HG02943 (cell line): ENCODE data around the gene GRIN2A.

Experiments used
- ATAC-seq: cut with Tn5 transposase; IDR thresholded peaks from one replicate; pipeline ENCODE4 v1.9.1; 2021; ENCODE audit warnings: mild to moderate bottlenecking, low read depth, moderate library complexity; ENCODE audit not compliant: unreplicated experiment

Gene GRIN2A

DNA sequence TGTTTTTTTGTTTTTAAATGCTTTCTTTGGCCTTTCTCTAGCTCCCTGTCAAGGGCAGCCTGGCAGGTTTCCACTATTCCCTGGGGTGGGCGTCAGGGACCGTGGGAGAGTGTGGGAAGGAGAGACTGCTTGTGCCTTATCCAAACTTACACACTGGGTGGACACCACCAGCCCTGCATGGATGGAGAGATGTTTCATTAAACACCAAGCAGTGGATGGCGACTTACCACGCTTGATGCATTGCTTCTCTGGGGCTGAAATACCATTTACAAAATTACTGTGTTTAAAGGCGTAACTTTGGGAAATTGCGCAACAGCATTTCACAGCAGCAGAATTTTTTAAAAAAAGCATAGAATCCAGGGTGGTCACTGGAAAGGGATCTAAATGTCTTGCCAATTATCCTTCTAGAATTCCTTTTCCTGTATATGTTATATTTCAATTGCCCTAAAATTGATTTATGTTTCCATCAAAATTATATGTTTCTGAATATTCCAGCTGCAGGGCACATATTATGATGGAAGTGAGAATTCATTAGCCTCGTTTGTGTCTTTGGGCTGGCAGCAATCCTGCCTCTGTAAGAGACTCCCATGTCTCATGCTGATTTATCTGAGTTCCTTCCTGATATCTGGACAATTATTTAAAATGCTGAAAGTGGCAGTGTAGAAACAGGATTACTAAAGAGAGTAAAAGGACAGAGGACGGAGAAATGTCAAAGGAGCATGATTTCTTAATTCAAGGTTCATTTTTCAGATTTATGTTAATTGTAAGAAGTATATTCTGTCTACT lies 247.3 kb downstream of the GRIN2A start:
- no peak for ATAC-seq

DNA sequence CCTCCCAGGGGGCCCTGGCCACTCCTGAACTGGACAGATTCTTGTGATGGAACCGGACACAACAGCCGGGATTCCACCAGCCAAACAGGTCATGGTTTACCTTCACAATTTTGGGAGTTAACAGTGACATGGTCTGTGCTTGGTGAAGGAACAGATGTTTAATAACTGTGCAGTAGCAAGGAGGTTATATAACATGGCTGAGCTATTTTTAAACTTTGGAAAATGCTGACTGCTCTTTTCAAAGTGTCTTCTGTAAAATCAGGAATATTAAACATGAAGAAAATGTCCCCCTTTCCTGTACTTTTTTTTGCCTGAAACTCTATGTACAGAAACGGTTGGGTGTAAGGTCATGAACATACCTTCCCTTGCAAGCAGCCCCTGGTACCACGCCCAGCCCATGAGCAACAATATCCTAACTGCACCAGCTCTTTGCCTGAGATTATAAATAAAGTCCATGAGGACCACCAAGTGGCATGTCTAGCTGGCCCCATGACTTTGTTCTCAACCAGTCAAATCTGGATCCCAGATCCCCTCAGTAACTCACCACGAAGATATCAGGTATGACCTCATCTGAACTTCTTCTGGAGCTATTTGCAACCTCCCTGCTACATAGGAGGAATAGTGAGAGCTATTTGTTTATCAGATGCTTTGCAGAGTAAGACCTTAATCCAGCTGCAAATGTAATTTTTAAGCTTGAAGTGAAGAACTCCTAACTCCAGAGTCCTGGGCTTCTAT lies 249.1 kb downstream of the GRIN2A start:
- no peak for ATAC-seq

DNA sequence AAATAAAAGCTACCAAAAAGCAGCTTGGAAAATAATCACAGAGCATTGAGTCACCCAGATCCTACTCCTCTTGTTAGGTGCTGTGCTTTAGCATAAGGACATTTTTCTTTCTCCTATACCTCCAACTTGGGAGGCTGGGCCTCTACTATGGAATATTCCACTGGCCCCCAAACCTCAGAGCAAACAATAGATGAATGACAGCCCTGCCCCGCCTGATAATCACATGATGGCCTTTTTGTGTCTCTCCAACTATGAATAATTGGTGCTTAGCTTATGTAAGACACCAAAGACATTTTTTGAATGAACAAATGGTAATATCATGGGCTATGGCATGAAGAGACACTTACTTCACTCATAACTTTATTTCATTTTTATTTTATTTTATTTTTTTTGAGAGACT lies 250.2 kb downstream of the GRIN2A start:
- no peak for ATAC-seq

DNA sequence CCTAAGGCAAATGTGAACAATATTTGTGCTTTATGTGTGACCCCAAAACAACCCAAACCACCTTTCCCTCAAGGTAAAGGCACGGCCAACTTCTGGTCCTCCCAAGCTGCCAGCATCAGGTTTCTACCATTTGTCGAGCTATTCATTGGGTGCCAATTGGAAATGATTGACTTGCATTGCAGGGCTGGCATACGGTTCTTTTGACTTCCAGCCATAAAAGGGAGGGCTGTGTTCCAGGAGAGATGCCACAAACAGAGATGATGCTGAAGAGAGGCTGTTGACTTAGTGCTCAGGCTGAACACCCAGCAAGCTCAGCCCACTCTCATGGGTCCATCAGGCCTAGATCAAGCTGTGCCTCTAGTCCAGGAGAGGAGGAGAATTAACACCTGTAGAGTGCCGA lies 252.4 kb downstream of the GRIN2A start:
- no peak for ATAC-seq

DNA sequence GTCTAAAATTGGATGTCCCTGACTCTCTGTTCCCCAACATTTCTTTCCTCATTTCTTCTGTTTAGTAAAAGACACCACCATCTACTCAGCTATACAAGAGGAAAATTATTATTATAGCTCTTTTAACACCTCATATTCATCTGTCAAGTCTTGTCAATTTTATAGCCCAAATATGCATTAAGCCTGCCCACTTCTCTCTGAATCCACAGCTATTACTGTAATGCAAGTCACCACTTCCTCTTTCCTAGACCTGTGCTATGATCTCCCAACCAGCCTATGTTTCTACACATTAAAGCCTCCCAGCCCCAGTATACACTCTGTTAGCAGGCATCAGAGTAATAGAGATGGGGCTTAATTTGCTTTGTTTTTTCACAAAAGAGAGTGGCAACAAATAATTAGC lies 252.9 kb downstream of the GRIN2A start:
- no peak for ATAC-seq

DNA sequence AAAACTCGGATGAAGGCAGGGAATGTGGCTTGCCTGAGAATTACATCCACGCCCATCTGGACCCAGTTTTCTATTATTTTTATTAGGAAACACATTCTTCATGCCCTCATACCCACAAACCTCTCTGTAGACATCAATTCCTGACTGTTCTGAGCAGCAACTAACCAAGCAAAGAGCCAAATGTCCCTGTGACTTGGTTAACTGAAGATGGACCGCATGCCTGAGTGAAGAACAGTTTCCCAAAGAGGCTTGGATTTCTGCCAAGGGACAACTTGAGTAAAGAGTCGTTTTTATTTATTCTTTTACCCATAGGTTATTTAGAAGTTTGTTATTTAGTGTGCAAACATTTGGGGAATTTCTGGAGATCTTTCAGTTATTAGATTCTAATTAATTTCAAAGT lies 259.8 kb downstream of the GRIN2A start:
- no peak for ATAC-seq

DNA sequence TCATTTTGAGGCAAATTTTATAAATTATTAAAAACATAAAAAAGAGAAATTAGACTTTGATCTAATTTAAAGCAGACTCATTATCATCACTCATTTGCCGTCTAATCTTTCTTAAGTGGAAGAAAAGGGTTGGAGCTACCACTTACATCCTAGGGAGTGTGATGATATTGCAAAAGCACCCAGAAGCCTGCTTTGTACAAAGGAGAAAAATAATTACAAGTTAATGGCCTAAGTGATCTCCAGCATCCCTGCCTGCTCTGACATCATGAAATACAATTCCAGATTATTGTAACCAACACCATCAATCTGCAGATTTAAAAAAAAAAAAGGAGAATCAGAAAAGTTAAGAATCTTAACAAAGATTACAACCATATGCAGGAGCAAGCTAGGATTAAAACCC lies 260.2 kb downstream of the GRIN2A start:
- no peak for ATAC-seq

DNA sequence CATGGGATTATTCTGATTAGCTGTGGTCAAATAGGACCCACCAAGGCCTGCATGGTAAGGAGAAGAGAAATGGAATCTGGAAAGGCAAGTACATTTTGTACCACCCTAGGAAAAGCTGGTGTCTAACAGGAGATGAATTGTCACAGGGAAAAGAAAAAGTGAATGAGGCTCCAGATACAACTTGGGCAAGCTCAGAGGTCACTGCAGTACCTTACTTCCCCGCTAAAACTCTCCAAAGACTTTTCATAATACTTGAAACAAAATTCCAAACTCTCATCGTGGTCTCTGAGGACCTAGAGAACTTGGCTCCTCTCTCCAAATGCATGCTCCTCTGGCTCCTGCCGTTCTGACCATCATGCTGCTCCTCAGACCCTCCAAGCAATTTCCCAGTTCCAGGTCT lies 262.8 kb downstream of the GRIN2A start:
- ATAC-seq: no peak

DNA sequence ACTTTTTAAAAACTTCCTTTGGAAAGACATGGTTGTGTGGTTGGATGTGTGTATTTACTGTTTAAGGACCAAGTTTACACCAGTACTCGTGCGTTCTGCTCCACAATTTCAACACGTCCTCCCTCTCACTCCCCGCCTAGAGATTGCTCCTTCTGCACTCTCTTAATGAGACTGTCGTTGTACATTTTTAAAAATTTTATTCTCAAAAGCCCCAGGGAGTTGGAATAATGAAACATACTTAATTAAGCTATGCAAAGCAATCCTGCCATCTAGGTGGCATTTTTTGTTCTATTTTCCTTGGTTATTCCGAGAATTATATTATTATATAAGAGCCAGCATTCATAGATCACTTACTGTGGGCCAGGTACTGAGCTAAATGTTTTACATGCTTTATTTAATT lies 264.5 kb downstream of the GRIN2A start:
- ATAC-seq: no peak

DNA sequence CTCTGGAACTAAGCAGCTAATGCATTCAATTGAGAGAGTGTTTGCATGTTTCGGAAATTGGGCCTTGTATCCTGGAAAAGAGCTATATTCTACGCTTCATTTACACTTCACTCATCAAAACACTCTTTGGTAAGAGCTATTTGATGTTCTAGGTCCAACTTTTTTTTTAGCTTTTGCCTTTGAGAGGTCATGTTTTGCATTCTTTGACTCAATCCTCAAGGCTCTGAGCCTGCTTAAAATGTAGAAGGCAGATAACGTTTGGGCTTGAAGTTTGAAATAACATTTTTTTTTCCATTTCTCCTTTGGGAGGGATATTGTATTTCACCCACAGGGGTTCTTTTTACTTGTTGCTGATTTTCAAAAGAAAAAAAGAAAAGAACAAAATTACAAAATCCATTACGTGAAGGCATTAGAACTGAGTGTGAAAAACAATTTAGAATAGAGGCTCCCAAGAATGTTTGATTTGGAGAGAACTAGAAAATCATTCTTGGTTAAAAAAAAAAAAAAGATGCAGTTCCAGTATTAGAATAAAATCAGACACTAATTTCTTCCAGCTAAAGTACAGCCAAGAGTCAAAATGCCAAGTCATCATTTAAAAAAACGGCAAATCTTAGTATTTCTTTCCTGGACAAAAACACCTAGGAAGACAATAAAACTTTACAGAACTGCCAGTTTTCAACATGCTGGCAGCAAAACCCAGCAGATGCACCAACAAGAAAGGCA lies 268.5 kb downstream of the GRIN2A start:
- ATAC-seq: no peak

DNA sequence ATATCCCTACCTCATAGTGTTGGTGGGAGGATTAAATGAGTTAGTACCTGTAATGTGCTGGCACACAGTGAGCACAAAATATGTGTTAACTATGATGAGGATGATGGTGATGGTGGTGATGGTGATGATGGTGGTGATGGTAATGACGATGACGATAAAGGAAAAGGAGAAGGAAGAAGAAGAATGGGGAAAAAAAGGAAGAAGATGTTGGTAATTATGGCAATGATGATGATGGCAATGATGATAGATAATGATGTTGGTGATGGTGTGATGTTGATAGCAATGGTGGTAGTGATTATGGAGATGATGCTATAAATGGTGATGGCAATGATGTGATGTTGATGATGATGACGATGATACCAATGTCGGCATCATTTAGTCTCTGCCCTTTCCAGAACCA lies 270.2 kb downstream of the GRIN2A start:
- no peak for ATAC-seq

DNA sequence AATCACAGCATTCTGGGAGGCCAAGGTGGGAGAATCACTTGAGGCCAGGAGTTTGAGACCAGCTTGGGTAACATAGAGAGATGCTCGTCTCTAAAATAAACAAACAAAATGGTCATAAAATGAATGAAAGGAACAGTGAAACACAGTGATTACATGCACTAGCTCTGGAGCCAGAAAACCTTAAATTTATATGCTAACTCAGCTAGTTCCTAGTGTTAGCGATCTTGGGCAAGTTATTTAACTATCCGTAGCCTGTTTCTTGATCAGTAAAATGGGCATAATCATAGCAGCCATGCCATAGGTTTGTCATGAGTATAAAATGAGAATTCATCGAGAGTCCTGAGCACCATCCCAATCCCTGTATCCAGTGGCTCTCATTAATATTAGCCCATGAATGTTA lies 271.0 kb downstream of the GRIN2A start:
- no peak for ATAC-seq

DNA sequence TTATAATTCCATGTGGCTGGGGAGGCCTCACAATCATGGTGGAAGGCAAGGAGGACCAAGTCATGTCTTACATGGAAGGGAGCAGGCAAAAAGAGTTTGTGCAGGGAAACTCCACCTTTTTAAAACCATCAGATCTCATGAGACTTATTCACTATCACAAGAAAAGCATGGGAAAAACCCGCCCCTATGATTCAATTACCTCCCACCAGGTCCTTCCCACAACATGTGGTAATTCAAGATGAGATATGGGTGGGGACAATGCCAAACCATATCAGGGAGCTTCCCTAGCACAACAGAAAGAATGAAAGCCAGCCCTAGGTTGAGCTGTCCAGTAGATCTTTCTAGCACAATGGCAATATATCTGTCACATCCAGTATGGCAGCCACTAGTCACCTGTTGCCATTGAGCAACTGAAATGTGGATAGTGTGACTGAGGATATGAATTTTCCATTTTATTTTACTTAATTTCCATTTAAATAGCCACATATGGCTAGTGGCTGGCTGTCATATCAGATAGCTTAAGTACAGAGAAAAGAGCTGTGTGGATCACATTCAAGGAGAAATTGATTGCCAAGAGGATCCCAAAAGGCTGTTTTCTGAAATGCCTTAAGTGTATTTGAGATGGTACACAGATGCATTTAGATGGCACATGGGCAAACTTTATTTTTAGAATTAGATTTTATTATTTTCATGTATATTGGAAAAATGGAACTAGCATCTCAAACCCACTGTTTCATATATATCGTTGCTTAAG lies 273.0 kb downstream of the GRIN2A start:
- ATAC-seq: no peak

DNA sequence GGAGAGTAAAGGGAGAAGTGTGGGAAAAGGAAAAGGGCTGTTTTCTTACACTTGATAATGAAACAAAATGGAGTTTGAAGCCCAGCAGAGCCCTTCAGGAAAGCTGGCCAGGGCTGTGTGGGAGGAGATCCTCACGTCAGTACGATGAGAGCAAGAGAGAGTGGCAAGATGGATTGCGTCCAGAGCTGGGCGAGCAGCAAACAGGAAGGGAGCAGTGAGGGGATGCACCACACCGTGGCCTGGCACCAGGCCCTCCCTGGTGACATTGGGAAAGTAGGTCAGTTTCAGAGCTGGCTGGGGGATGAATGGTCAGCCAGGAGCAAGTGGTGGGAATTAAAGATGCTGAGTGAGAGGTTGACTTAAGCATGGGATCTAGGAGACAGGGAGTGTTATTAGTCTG lies 273.6 kb downstream of the GRIN2A start:
- no peak for ATAC-seq

DNA sequence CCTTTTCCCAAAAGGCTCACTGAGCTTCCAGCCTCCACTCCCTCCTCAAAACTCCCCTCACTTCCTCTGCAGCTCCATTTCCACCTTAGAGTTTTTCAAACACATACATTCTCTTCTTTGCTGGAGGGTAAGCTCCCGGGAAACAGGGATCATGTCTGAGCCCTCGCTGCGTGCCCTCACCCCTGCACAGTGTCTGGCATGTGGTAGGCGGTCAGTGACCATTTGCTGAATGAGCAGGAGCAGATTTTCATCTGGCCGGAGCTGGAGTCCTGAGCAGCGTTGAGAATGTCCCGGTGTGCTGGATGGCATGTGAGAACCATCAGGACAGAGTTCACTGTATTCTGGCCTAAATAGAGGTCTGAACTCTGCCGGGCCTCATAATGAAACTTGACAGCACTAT lies 274.5 kb downstream of the GRIN2A start:
- no peak for ATAC-seq

DNA sequence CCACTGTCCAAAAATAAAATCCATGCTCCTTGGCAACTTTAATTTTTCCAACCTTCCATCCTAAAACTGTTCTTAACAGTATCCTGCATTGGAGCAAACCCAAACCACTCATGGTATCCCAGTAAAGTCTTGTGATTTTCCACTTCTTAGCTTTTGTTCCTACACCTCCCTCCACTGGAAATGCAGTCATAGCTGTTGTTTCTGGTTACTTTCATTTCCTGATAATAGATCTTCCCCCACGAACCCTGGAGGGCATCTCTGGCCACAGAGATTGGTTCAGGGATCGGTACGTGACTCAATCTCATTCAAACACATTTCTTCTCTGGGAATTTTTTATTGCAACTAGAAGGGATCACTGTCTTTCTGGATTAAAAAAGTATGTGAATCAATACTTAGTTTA lies 276.0 kb downstream of the GRIN2A start:
- ATAC-seq: no peak

DNA sequence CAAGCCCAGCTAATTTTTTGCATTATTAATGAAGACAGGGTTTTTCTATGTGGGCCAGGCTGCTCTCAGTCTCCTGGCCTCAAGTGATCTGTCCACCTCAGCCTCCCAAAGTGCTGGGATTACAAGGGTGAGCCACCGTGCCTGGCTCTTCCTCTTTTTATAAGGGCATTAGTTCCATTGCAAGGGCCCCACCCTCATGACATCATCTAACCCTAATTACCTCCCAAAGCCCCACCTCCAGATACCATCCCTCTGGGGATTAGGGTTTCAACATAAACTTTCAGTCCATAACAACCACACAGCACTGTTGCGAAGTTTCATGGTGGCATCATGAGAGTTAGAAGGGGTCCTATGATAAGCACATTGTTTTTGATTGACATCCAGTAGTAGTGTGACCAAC lies 277.7 kb downstream of the GRIN2A start:
- ATAC-seq: no peak

DNA sequence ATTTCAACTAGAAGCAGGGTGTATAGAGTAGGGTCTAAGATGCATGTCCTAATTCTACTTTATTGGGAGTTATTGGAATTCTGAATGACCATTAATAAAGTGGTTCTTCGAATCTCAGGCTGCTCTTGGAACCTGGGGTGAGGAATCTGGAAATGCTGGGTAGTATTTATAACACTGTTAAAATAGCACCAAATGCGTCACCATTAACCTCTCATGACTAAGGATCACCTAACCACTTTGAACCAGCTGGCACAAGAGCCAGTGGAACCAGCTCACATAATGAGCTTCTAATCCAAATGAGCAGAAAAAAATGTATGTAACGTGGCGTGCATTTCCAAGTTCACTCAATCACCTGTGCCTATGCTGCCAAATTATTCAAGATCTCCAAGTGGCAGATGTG lies 281.7 kb downstream of the GRIN2A start:
- ATAC-seq: no peak

DNA sequence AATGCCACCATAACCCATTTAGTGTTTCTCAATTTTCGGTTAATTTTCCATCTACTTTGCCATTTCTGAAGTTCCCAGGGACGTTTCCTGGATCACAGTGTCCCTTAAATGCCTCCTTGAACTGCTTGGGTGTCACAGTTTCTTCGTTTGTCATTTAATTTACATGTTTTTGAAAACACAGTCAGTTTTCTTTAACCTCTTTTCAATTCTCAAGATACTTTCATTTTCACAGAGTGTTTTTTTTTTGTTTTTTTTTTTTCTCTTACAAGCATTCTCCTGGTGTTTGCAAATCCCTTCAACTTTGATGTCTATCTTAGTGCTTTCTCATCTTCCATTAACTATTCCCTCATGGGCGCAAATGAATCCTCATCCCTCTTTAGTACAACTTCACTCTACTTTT lies 283.7 kb downstream of the GRIN2A start:
- no peak for ATAC-seq

DNA sequence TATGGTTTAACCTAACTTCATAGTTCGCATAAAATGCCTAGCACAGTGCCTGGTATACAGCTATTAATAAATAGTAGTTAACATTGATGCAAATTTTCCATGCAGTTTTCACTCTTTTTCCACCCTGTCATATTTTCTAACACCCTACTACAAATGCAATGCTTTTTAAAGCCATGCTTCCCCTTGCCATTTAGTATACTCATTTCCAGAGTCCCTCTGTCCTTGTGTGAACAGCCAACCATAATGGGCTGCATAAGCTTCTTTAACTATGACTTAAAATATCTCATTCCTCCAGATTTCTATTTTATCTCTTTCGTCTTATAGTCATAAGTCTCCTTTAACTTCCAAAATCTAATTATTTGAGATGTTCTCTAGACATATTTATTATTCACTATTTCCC lies 284.1 kb downstream of the GRIN2A start:
- no peak for ATAC-seq

DNA sequence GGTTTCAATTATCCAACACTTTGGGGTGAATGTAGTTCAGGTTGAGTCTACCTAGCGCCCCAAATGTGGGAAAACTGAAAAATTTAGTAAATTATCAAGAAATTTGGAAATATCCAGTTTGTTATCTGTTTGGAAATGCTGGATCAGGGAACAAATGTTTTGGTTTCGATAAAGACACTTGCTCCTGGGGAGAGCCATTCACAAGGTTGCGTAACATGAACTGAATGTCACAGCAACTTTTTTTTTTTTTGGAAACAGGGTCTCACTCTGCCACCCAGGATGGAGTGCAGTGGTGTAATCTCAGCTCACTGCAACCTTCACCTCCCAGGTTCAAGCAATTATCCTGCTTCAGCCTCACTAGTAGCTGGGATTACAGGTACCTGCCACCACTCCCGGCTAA lies 286.4 kb downstream of the GRIN2A start:
- ATAC-seq: no peak
